RWPE1 (cell line): ENCODE measurements around the gene HNRNPC.
A peak's percentile ranks its signal among the peaks of the same experiment; 100 is the strongest.

ENCODE experiments used
- CTCF ChIA-PET: fragments of 350-600 bp; sonication (Branson Sonifier 250); formaldehyde crosslinking; extraction: SDS; loops from one replicate; lab custom pipeline; 2021; lab: Yijun Ruan, JAX
- POLR2A ChIA-PET: fragments of 400-600 bp; formaldehyde crosslinking; extraction: SDS; loops from one replicate; lab custom pipeline; 2020; ENCODE audit warnings: antibody characterized with exemption; ENCODE audit not compliant: low non-redundant PET; lab: Yijun Ruan, JAX
- DNase-seq: peaks from one replicate; pipeline ENCODE4 v3.0.0; 2012; ENCODE audit warnings: low spot score
- H3K27ac ChIP-seq: fragments of 450-650 bp; 2 replicates; pipeline ENCODE4 v1.5.1; 2017
- TF ChIP-seq, protein P1 (sequence below): fragments of 450-650 bp; conservative IDR thresholded peaks from 2 replicates; pipeline ENCODE4 v1.5.1; 2017; ENCODE audit warnings: low read depth, mild to moderate bottlenecking

Gene HNRNPC

DNA sequence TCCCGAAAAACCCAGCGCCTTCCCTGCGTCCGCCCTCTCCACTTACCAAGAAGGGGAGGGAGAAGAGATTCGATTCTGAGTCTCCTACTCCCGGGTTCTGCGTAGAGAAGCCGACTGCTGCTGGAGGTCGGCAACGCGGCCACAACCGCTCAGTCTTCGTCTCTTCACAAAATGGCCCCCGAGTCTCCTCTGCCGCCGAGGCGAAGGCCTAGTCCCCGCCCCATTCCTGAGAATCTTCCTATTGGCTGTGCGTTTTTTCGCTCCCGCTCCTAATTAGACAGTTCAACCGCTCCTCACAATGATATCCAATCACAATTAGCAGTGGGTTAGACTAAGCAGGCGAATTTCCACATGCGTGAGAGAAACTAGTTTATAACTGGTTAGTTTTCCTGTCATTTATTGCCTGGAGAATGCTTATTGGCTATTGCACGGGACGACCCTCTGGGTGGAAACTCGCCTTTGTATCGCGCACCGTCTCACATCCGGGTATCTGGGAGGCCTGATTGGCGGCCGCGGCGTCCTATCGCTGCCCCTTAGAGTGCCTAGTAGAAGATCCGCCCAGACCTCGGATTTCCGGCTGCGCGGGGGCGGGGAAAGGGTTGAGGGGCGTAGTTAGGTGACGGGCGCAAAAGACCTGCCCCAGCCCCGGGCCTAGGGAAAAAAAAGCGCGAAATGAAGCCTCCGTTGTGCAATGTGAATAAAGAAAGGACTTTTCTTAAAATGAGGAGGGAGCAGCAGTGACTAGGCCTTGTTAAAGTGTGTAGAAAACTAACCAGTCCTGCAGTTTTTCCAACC is at the start of gene HNRNPC:
TSS of gene HNRNPC (minus strand) at position 191 of the 795 bp plus-strand sequence. CDS start 35,249 bp downstream, outside the sequence.
- ChIA-PET CTCF (no interaction called here), POLR2A (no interaction called here)
- DNase-seq = peak; percentile 100
- H3K27ac ChIP-seq = peak within 1 kb of the TSS; percentile 79
- TF ChIP-seq, protein P1, sequence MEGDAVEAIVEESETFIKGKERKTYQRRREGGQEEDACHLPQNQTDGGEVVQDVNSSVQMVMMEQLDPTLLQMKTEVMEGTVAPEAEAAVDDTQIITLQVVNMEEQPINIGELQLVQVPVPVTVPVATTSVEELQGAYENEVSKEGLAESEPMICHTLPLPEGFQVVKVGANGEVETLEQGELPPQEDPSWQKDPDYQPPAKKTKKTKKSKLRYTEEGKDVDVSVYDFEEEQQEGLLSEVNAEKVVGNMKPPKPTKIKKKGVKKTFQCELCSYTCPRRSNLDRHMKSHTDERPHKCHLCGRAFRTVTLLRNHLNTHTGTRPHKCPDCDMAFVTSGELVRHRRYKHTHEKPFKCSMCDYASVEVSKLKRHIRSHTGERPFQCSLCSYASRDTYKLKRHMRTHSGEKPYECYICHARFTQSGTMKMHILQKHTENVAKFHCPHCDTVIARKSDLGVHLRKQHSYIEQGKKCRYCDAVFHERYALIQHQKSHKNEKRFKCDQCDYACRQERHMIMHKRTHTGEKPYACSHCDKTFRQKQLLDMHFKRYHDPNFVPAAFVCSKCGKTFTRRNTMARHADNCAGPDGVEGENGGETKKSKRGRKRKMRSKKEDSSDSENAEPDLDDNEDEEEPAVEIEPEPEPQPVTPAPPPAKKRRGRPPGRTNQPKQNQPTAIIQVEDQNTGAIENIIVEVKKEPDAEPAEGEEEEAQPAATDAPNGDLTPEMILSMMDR = no peak

DNA sequence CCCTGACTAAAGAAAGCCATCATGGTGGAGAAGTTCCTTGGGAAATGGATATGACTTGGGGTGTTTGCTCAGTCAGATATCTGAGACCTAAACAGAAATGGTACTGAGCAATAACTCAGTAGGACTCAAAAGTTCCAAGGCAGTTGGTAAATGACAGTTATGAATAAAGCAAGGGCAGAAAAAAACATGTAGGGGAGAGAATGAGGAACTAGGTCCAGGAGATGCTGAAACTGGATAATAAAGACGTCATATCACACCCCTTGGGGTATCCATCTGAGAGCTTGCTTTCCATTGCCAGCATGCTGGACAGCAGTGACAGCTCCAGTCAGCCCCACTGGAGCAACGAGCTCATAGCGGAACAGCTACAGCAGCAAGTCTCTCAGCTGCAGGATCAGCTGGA is 48.2 kb upstream of the HNRNPC start:
- CTCF ChIA-PET = interaction anchor here (0.7 kb wide), 1 partner anchor 43 kb away, joined by 4 read pairs; no protein-coding TSS in a partner anchor
- POLR2A ChIA-PET = no interaction called here
- no peak overlapping the region for H3K27ac ChIP-seq
- DNase-seq = no peak
- TF ChIP-seq, protein P1 = no peak

DNA sequence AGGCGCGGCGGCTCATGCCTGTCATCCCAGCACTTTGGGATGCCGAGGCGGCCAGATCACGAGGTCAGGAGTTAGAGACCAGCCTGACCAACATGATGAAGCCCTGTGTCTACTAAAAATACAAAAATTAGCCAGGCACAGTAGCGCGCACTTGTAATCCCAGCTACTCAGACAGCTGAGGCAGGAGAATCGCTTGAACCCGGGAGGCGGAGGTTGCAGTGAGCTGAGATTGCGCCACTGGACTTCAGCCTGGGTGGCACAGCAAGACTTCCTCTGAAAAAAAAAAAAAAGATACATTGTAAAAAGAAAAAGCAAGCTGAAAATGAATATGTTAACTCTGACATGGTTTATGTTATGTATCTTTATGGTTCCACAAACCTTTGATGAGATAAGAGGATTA is 44.3 kb upstream of the HNRNPC start:
- CTCF ChIA-PET = no interaction called here
- H3K27ac ChIP-seq = no peak overlapping the region
- TF ChIP-seq, protein P1 = no peak
- POLR2A ChIA-PET = interaction anchor here (0.7 kb wide), 1 partner anchor 82 kb away, joined by 3 read pairs; no protein-coding TSS in a partner anchor
- DNase-seq = no peak

DNA sequence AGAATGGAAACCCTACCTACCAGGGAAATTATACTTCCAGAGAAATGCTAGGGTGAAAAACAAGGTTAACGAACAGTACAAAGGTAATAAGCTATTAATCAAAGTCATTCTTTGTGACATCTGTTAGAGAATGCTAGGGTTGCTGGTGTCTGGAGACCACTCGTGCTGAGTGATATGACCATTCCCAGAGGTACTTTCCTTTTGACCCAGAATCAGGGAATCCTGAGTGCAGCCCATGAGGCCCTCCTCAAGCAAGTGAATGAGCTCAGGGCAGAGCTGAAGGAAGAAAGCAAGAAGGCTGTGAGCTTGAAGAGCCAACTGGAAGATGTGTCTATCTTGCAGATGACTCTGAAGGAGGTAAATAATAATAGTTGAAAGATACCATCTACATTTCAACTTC is 42.4 kb upstream of the HNRNPC start:
- CTCF ChIA-PET = interaction anchor here (0.6 kb wide), 1 partner anchor 135 kb away, joined by 3 read pairs; no protein-coding TSS in a partner anchor
- no peak overlapping the region for H3K27ac ChIP-seq
- POLR2A ChIA-PET = no interaction called here
- DNase-seq = no peak
- TF ChIP-seq, protein P1 = no peak

DNA sequence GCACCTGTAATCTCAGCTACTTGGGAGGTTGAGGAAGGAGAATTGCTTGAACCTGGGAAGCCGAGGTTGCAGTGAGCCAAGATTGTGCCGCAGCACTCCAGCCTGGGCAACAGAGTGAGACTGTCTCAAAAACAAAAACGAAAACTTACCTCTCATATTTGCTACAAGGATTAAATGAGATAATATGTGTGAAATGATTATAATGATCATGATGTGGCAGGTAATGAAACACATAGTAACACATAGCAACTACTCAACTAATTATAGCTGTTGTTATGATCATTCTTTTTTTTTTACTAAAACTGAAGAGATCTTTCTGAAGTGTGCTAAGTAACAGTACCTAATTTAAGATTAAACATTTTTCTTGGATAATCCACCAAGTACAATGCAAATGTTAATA is 40.7 kb upstream of the HNRNPC start:
- POLR2A ChIA-PET = no interaction called here
- H3K27ac ChIP-seq = no peak overlapping the region
- CTCF ChIA-PET = no interaction called here
- DNase-seq = no peak
- TF ChIP-seq, protein P1 = no peak

DNA sequence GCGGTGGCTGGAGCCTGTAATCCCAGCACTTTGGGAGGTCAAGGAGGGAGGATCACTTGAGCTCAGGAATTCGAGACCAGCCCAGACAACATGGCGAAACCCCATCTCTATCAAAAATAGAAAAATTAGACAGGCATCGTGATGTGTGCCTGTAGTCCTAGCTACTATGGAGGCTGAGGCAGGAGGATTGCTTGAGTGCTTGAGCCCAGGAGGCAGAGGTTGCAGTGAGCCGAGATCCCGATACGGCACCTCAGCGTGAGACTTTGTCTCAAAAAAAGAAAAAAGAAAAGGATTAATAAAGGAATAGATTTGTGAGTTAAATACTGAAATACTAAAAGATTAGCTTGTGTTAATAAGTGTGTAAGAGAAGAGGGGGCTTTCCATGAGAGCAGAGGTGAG is 40.0 kb upstream of the HNRNPC start:
- TF ChIP-seq, protein P1 = no peak
- no peak overlapping the region for H3K27ac ChIP-seq
- POLR2A ChIA-PET = no interaction called here
- CTCF ChIA-PET = interaction anchor here (0.6 kb wide), 1 partner anchor 402 kb away, joined by 6 read pairs; no protein-coding TSS in a partner anchor
- DNase-seq = no peak
